AG09319 (cell line): ENCODE data around the gene CYP17A1.
A peak's percentile ranks its signal among the peaks of the same experiment; 100 is the strongest.

Experiments used
- DNase-seq: peaks from one replicate; pipeline ENCODE4 v3.0.0-alpha.2; 2010; ENCODE audit warnings: low read depth; ENCODE audit errors: extremely low read depth
- CTCF ChIP-seq: IDR thresholded peaks from 2 replicates; pipeline ENCODE4 v1.5.1; 2011; ENCODE audit warnings: low read depth, mild to moderate bottlenecking, inconsistent platforms, low read length, moderate library complexity

Gene CYP17A1

DNA sequence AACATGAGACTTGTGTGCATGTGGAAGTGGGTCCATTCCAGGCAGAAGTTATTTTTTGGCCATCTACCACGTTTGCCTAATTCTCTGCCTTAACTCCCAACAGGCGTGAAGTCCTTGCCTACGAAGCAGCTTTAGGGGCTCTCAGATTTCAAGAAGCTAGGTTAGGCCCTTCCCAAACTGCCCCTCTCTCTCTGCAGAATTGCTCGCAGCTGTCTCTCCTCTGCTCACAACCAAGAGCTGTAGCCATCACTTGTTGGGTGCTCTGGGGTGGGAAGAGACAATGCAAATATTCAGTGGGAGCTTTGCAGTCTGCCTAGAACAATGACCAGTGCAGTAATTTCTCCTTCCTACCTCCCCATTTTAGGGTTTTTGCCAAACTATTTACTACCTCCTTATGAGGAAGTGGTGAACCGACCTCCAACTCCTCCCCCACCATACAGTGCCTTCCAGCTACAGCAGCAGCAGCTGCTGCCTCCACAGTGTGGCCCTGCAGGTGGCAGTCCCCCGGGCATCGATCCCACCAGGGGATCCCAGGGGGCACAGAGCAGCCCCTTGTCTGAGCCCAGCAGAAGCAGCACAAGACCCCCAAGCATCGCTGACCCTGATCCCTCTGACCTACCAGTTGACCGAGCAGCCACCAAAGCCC lies 24.9 kb downstream of the CYP17A1 start:
- DNase-seq, result no peak
- TF ChIP-seq CTCF, result no peak

GRCh38 chr10:102811346-102811745 lies 25.9 kb downstream of the CYP17A1 start:
- no peak for DNase-seq

GRCh38 chr10:102808380-102808779 lies 28.8 kb downstream of the CYP17A1 start:
- TF ChIP-seq CTCF, result no peak
- DNase-seq, result no peak

More at GRCh38 chr10:102811346-102811745, 25.9 kb downstream of the CYP17A1 start:
- no peak for TF ChIP-seq CTCF

- DNase-seq, result no peak
- no peak for TF ChIP-seq CTCF
These were observed 32.7 kb downstream of the CYP17A1 start for GRCh38 chr10:102804382-102805055.

GRCh38 chr10:102802920-102803534 lies 34.2 kb downstream of the CYP17A1 start:
- TF ChIP-seq CTCF, result peak; percentile 1; the same call in 1 of the 2 replicates
- DNase-seq, result peak; percentile 83

DNA sequence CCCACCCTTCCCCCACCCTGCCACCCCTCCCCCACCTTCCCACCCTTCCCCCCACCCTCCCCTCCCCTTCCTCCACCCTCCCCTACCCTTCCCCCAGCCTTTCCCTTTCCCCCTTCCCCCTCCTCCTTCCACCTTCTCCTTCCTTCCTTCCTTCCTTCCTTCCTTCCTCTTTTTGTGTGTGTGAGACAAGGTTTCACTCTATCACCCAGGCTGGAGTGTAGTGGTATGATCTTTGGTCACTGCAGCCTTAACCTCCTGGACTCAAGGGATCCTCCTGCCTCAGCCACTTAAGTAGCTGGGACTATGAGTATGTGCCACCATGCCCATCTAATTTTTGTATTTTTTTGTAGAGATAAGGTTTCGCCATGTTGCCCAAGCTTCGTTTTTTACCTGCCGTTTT lies 35.2 kb downstream of the CYP17A1 start:
- DNase-seq, result no peak
- TF ChIP-seq CTCF, result no peak

DNA sequence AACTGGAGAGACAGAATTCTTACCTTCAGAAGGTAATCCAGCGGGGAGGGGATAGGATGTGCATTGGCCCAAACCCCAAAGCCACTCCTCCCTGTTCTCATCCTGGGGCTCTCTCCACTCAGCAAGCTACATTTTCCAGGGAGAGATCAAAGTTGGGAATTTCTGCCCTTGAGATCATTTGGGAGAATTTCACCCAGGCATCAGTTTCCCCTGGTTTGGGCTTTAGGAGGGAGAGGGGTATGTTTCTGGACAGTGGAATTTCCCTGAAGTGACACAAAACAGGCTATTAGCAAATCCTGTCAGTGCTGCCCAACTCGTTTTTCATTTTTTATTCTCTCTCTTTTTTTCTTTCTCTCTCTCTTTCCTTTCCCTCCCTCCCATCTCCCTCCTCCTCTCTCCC lies 35.7 kb downstream of the CYP17A1 start:
- TF ChIP-seq CTCF, result no peak
- DNase-seq, result no peak
